Measurements from ENCODE around the gene ZNFX1. TPM values are rescaled to one million over a fixed set of nuclear protein-coding genes. Genes with fewer than 3 reads are reported as not detected.

ZNFX1 gene
- total and polyA plus RNA-seq, 3 donors from 2014 or later, result 31.6 to 39.9 (median 37.2) TPM

DNA sequence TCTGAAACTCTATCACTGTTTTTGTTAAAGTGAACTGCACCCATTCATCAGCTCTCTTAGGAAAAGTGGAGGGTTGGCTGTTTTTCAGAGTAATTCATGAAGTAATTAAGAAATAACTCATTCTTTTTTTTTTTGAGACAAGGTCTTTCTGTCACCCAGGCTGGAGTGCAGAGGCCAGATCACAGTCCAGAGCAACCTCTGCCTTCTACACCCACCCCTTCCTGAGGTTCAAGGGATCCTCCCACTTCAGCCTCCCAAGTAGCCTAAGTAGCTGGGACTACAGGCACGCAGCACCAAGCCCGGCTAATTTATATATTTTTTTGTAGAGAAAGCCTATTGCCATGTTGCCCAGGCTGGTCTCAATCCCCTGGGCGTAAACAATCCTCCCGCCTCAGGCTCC is 2.6 kb downstream of the ZNFX1 start:
- DNase-seq, result no peak
- no peak overlapping the region for H3K4me3 ChIP-seq
- H3K9me3 ChIP-seq, result no peaks in the 10 kb centered on the region
- H3K27me3 ChIP-seq, result no peaks in the 10 kb centered on the region
- H3K36me3 ChIP-seq (ENCODE audit: low read depth, missing control alignments), result no peaks in the 10 kb centered on the region
- no peak overlapping the region for H3K27ac ChIP-seq
- peaks cover 20% of the 10 kb centered on the region for H3K4me1 ChIP-seq
- TF ChIP-seq, protein P1, sequence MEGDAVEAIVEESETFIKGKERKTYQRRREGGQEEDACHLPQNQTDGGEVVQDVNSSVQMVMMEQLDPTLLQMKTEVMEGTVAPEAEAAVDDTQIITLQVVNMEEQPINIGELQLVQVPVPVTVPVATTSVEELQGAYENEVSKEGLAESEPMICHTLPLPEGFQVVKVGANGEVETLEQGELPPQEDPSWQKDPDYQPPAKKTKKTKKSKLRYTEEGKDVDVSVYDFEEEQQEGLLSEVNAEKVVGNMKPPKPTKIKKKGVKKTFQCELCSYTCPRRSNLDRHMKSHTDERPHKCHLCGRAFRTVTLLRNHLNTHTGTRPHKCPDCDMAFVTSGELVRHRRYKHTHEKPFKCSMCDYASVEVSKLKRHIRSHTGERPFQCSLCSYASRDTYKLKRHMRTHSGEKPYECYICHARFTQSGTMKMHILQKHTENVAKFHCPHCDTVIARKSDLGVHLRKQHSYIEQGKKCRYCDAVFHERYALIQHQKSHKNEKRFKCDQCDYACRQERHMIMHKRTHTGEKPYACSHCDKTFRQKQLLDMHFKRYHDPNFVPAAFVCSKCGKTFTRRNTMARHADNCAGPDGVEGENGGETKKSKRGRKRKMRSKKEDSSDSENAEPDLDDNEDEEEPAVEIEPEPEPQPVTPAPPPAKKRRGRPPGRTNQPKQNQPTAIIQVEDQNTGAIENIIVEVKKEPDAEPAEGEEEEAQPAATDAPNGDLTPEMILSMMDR (IDR thresholded peaks at IDR 0.05), result no peak
- no peak for TF ChIP-seq POLR2A (IDR thresholded peaks at IDR 0.05)
- 77 to 88% methylated on average over 4 of the region's 4 CpGs for WGBS, 2 donors
- intact Hi-C loops (cut with DNase I; ENCODE audit: low total_unique reads), result no loop called here

DNA sequence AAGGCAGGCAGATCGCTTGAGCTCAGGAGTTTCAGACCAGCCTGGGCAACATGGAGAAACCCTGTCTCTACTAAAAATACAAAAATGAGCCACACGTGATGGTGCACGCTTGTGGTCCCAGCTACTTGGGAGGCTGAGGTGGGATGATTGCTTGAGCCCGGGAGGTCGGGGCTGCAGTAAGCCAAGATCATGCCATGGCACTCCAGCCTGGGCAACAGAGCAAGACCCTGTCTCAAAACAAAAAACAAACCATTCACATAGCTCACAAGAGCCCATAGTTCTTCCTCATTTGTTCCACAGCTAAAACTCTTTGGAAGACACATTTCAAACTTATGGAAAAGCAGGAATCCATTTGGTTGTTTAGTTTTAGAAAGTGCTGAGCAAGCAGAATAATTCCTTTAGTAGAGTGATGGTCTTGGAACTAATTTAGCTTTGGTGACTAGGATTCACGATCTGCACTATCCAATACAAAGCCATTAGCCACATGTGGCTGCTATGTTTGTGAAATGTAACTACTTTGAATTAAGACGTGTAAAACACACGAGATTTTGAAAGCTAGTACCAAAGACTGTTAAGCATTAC is 4.1 kb downstream of the ZNFX1 start:
- Histone ChIP-seq H3K4me1 (peaks cover 11% of the 10 kb centered on the region), H3K4me3 (no peak overlapping the region), H3K36me3 (ENCODE audit: low read depth, missing control alignments) (no peaks in the 10 kb centered on the region), H3K9me3 (no peaks in the 10 kb centered on the region), H3K27ac (no peak overlapping the region), H3K27me3 (no peaks in the 10 kb centered on the region)
- intact Hi-C loops (cut with DNase I; ENCODE audit: low total_unique reads), result no loop called here
- 90 to 95% methylated on average over 8 of the region's 8 CpGs for WGBS, 2 donors
- no peak for DNase-seq
- no peak for TF ChIP-seq POLR2A (IDR thresholded peaks at IDR 0.05)
- TF ChIP-seq, protein P1 (IDR thresholded peaks at IDR 0.05), result no peak

DNA sequence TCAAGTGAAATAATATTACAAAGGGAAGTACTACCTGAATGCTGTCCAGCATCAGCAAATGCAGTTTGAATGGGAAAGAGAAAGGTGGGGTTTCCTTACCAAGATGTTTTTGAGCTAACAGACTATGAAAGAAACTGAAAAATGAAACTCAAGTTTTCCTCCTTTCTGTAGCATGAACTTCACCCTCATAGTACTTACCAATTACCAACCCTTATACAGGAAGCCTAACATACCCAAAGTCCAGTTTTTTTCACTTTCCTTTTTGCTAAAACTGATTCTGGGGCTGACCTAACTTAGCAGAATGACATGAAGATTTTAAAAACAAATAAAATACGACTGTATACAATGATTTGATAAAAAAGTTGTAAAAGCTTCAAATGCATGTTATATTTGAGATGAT is 5.2 kb downstream of the ZNFX1 start:
- H3K4me3 ChIP-seq, result no peak overlapping the region
- no peak overlapping the region for H3K27ac ChIP-seq
- TF ChIP-seq, protein P1 (IDR thresholded peaks at IDR 0.05), result no peak
- no peak for TF ChIP-seq POLR2A (IDR thresholded peaks at IDR 0.05)
- H3K4me1 ChIP-seq, result peaks cover 11% of the 10 kb centered on the region
- no peaks in the 10 kb centered on the region for H3K9me3 ChIP-seq
- DNase-seq, result no peak
- H3K27me3 ChIP-seq, result no peaks in the 10 kb centered on the region
- 95 to 96% methylated on average over 1 of the region's 1 CpG for WGBS, 2 donors
- intact Hi-C loops (cut with DNase I; ENCODE audit: low total_unique reads), result no loop called here
- H3K36me3 ChIP-seq (ENCODE audit: low read depth, missing control alignments), result no peaks in the 10 kb centered on the region

GRCh38 chr20:49270736-49271135 is 7.1 kb downstream of the ZNFX1 start:
- WGBS, 2 donors, result 92 to 96% methylated on average over 5 of the region's 5 CpGs

More at GRCh38 chr20:49270736-49271135, 7.1 kb downstream of the ZNFX1 start:
- TF ChIP-seq, protein P1 (IDR thresholded peaks at IDR 0.05), result no peak
- TF ChIP-seq POLR2A (IDR thresholded peaks at IDR 0.05), result no peak
- no peak for DNase-seq
- intact Hi-C loops (cut with DNase I; ENCODE audit: low total_unique reads), result no loop called here
- H3K27ac ChIP-seq, result no peak overlapping the region
- H3K4me1 ChIP-seq, result peaks cover 1% of the 10 kb centered on the region
- no peaks in the 10 kb centered on the region for H3K27me3 ChIP-seq
- no peaks in the 10 kb centered on the region for H3K36me3 ChIP-seq (ENCODE audit: low read depth, missing control alignments)
- no peaks in the 10 kb centered on the region for H3K9me3 ChIP-seq
- H3K4me3 ChIP-seq, result no peak overlapping the region
